ENCODE measurements around the gene LYRM4. TPM values are rescaled to one million over a fixed set of nuclear protein-coding genes. Genes with fewer than 3 reads are reported as not detected.

LYRM4 gene
- total RNA-seq, 1 experiment from 2014 or later: 52.8 TPM

GRCh38 chr6:5302220-5302946, 41.6 kb upstream of the LYRM4 start:
- POLR2A ChIA-PET: no interaction called here
- no TSS peak for BruUV-seq (replicated peaks)
- Mint-ChIP-seq H3K9me3 (ENCODE audit: unreplicated experiment) (no peaks in the 10 kb centered on the region), H3K36me3 (ENCODE audit: insufficient read depth, unreplicated experiment) (no peaks in the 10 kb centered on the region), H3K27ac (ENCODE audit: unreplicated experiment) (no peak overlapping the region), H3K27me3 (ENCODE audit: insufficient read depth, unreplicated experiment) (no peaks in the 10 kb centered on the region), H3K4me1 (ENCODE audit: low read depth, unreplicated experiment) (peaks cover 13% of the 10 kb centered on the region), H3K4me3 (ENCODE audit: unreplicated experiment) (no peak overlapping the region)
- no peak overlapping the region for H3K4me3 ChIP-seq (ENCODE audit: low read depth, low read length)
- TF ChIP-seq CTCF (IDR thresholded peaks at IDR 0.05; ENCODE audit: insufficient read depth in 1 of 2, low read depth in 1 of 2, low read length in 1 of 2, severe bottlenecking in 1 of 2, unreplicated experiment in 1 of 2): no peak
- no peaks in the 10 kb centered on the region for H3K9me3 ChIP-seq
- CTCF ChIA-PET: interaction anchor here (1.3 kb wide), 1 partner anchor 159 kb away, joined by 8 read pairs; no protein-coding TSS in a partner anchor
- no peaks in the 10 kb centered on the region for H3K36me3 ChIP-seq (ENCODE audit: control insufficient read depth, insufficient read depth, low read length)
- peaks cover 16% of the 10 kb centered on the region for H3K4me1 ChIP-seq
- DNase-seq: no peak
- no peaks in the 10 kb centered on the region for H3K27me3 ChIP-seq (replicated peaks; ENCODE audit: control insufficient read depth, insufficient read depth, low read length)
- intact Hi-C loops (cut with micrococcal nuclease; ENCODE audit: unreplicated experiment): no loop called here

- no peaks in the 10 kb centered on the region for H3K27me3 Mint-ChIP-seq (ENCODE audit: insufficient read depth, unreplicated experiment)
- ChIA-PET POLR2A (no interaction called here), CTCF (no interaction called here)
These were observed 39.5 kb upstream of the LYRM4 start for GRCh38 chr6:5300206-5300764.

GRCh38 chr6:5295623-5296022, 34.9 kb upstream of the LYRM4 start:
- no TSS peak for BruUV-seq (replicated peaks)
- DNase-seq: no peak
- CTCF ChIA-PET: no interaction called here
- POLR2A ChIA-PET: no interaction called here
- Mint-ChIP-seq H3K27me3 (ENCODE audit: insufficient read depth, unreplicated experiment) (no peaks in the 10 kb centered on the region), H3K4me3 (ENCODE audit: unreplicated experiment) (no peak overlapping the region), H3K9me3 (ENCODE audit: unreplicated experiment) (no peaks in the 10 kb centered on the region), H3K4me1 (ENCODE audit: low read depth, unreplicated experiment) (no peaks in the 10 kb centered on the region), H3K36me3 (ENCODE audit: insufficient read depth, unreplicated experiment) (no peaks in the 10 kb centered on the region), H3K27ac (ENCODE audit: unreplicated experiment) (no peak overlapping the region)
- no peaks in the 10 kb centered on the region for H3K36me3 ChIP-seq (ENCODE audit: control insufficient read depth, insufficient read depth, low read length)
- intact Hi-C loops (cut with micrococcal nuclease; ENCODE audit: unreplicated experiment): no loop called here
- no peaks in the 10 kb centered on the region for H3K9me3 ChIP-seq
- no peak overlapping the region for H3K4me3 ChIP-seq (ENCODE audit: low read depth, low read length)
- no peaks in the 10 kb centered on the region for H3K27me3 ChIP-seq (replicated peaks; ENCODE audit: control insufficient read depth, insufficient read depth, low read length)
- TF ChIP-seq CTCF (IDR thresholded peaks at IDR 0.05; ENCODE audit: insufficient read depth in 1 of 2, low read depth in 1 of 2, low read length in 1 of 2, severe bottlenecking in 1 of 2, unreplicated experiment in 1 of 2): no peak
- H3K4me1 ChIP-seq: no peaks in the 10 kb centered on the region

More at GRCh38 chr6:5300206-5300764, 39.5 kb upstream of the LYRM4 start:
- no peak overlapping the region for H3K4me3 Mint-ChIP-seq (ENCODE audit: unreplicated experiment)
- H3K36me3 Mint-ChIP-seq (ENCODE audit: insufficient read depth, unreplicated experiment): no peaks in the 10 kb centered on the region
- no peak overlapping the region for H3K4me3 ChIP-seq (ENCODE audit: low read depth, low read length)
- no peak for DNase-seq
- TF ChIP-seq CTCF (IDR thresholded peaks at IDR 0.05; ENCODE audit: insufficient read depth in 1 of 2, low read depth in 1 of 2, low read length in 1 of 2, severe bottlenecking in 1 of 2, unreplicated experiment in 1 of 2): no peak
- H3K4me1 Mint-ChIP-seq (ENCODE audit: low read depth, unreplicated experiment): peaks cover 7% of the 10 kb centered on the region
- intact Hi-C loops (cut with micrococcal nuclease; ENCODE audit: unreplicated experiment): no loop called here
- no TSS peak for BruUV-seq (replicated peaks)
- H3K36me3 ChIP-seq (ENCODE audit: control insufficient read depth, insufficient read depth, low read length): no peaks in the 10 kb centered on the region
- H3K27ac Mint-ChIP-seq (ENCODE audit: unreplicated experiment): no peak overlapping the region
- H3K27me3 ChIP-seq (replicated peaks; ENCODE audit: control insufficient read depth, insufficient read depth, low read length): no peaks in the 10 kb centered on the region
- H3K9me3 ChIP-seq: no peaks in the 10 kb centered on the region
- peaks cover 2% of the 10 kb centered on the region; the same call in 1 of the 2 replicates for H3K4me1 ChIP-seq
- H3K9me3 Mint-ChIP-seq (ENCODE audit: unreplicated experiment): no peaks in the 10 kb centered on the region

Measured in Caco-2 (cell line).